ENCODE measurements around the gene GTPBP8.

GTPBP8 gene

DNA sequence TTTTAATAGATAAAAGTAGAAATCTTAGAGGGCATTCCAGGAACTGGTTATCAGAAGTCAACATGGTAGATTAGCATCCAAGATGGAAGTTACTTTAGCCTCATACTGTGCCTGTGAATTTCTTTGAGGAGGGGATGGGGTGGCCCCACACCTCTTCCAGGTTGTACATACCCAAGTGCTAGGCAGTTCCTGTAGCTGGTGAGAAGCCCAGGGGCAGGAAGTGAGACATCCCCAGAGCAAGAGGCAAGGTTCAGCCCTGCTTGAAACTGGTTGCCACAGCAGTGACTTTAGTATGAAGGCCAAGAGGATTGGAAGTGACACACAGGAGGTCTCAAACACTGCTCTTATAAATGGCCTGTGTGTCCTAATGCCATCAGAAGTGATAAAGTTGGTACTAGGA lies 11.9 kb downstream of the GTPBP8 start:
- no peak overlapping the region for H3K4me2 ChIP-seq (ENCODE audit: low read length)
- peaks cover 93% of the 10 kb centered on the region for H3K36me3 ChIP-seq (ENCODE audit: insufficient read depth, low read length)
- no peaks in the 10 kb centered on the region for H3K27me3 ChIP-seq (ENCODE audit: control insufficient read depth, insufficient read depth, low read length)
- H3K9ac ChIP-seq (ENCODE audit: low read depth, low read length): no peak overlapping the region
- H3K4me3 ChIP-seq (ENCODE audit: low read length): no peak overlapping the region
- no peaks in the 10 kb centered on the region for H3K4me1 ChIP-seq (ENCODE audit: control insufficient read depth, insufficient read depth, low read length)
- H3K9me3 ChIP-seq (replicated peaks; ENCODE audit: low read length): no peaks in the 10 kb centered on the region

DNA sequence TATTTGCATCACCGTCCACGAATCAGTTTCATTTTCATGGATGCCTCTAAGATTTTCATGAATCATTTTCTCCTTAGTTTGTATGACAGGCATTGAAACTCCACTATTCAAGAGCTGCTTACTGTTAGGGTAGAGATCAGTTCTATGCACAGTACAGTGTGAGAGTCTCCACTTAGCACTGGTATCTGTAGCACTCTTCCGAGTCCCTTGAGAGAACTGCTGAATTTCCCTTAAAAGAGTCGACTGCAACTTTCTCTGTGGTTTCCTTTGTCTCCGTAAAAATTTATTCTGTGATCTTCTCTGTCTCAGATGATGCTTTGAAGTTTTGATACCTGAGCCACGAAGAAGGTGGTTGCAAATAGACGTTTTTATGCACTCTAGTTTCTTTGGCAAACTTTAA lies 14.8 kb downstream of the GTPBP8 start:
- no peak overlapping the region for H3K4me2 ChIP-seq (ENCODE audit: low read length)
- no peaks in the 10 kb centered on the region for H3K27me3 ChIP-seq (ENCODE audit: control insufficient read depth, insufficient read depth, low read length)
- H3K36me3 ChIP-seq (ENCODE audit: insufficient read depth, low read length): peaks cover 89% of the 10 kb centered on the region
- H3K9me3 ChIP-seq (replicated peaks; ENCODE audit: low read length): no peaks in the 10 kb centered on the region
- no peak overlapping the region for H3K9ac ChIP-seq (ENCODE audit: low read depth, low read length)
- H3K4me1 ChIP-seq (ENCODE audit: control insufficient read depth, insufficient read depth, low read length): no peaks in the 10 kb centered on the region
- no peak overlapping the region for H3K4me3 ChIP-seq (ENCODE audit: low read length)

DNA sequence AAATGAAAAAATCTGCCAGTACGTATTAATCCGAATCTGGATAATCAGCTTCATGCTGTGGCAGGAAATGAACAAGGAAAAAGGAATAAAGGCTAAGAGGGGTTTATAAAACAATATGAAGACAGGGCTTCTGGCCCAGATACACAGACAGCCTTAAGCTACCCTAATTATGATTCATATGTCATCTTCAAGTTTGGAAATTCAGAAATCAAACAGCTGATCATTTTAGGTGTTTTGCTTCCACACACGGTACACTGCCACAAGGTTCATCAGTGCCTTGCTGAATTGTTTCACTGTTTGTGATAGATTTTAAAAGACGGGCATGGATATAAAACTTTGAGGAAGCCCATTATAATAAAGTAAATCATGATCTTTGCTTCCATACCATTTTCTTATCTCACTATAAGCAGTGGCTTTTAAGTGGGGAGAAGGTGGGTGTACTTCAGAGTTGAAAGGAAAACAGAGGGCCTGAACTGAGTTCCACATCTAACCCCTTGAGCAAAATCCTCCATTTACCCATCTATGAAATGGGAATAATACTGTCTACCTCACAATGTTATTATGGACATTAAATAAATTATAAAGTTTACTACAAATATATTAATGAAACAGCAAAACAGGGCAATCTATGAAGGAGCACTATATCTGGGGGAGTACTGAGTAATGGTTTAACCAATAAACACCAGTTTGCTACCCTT lies 15.7 kb downstream of the GTPBP8 start:
- no peak overlapping the region for H3K9ac ChIP-seq (ENCODE audit: low read depth, low read length)
- no peak overlapping the region for H3K4me3 ChIP-seq (ENCODE audit: low read length)
- H3K36me3 ChIP-seq (ENCODE audit: insufficient read depth, low read length): peaks cover 88% of the 10 kb centered on the region
- H3K27me3 ChIP-seq (ENCODE audit: control insufficient read depth, insufficient read depth, low read length): no peaks in the 10 kb centered on the region
- H3K4me2 ChIP-seq (ENCODE audit: low read length): no peak overlapping the region
- no peaks in the 10 kb centered on the region for H3K4me1 ChIP-seq (ENCODE audit: control insufficient read depth, insufficient read depth, low read length)
- no peaks in the 10 kb centered on the region for H3K9me3 ChIP-seq (replicated peaks; ENCODE audit: low read length)

DNA sequence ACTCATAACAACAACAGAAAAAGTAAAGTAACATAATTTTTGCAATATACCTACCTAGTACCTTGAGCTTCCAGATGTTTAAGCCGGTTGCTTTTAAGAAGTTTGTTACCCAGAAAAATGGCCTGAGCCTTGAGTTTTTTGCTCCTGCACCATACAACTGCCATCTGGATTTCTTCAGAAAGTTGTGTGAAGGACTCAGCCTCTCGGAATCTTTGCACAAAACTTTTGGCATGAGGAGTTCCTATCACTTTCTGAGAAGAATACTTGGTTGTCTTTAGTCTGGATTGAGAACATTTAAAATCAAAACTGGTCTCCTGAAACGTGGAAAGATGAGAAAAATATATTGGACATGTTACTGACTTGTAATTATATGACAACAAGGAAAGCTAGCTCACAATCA lies 17.3 kb downstream of the GTPBP8 start:
- no peak overlapping the region for H3K4me2 ChIP-seq (ENCODE audit: low read length)
- no peaks in the 10 kb centered on the region for H3K4me1 ChIP-seq (ENCODE audit: control insufficient read depth, insufficient read depth, low read length)
- no peaks in the 10 kb centered on the region for H3K27me3 ChIP-seq (ENCODE audit: control insufficient read depth, insufficient read depth, low read length)
- no peaks in the 10 kb centered on the region for H3K9me3 ChIP-seq (replicated peaks; ENCODE audit: low read length)
- no peak overlapping the region for H3K9ac ChIP-seq (ENCODE audit: low read depth, low read length)
- H3K4me3 ChIP-seq (ENCODE audit: low read length): no peak overlapping the region
- H3K36me3 ChIP-seq (ENCODE audit: insufficient read depth, low read length): peaks cover 85% of the 10 kb centered on the region

DNA sequence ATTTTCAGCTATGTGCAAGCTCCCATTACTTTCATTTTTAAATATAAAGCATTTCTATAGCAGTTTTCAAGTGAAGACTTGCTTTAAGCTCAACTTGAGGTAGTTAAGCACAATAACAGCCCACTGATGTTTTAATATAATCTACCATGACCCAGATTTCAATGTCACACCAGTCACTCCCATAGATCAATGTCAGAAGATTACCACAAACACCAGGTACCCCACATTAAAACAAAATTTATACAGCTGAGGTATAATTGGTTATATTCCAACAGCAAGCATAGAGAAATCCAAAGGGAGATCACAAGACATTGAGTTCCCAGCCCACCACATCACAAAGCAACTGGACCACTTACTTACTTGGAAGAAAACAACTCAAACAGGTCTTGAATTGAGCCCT lies 22.8 kb downstream of the GTPBP8 start:
- no peak overlapping the region for H3K4me2 ChIP-seq (ENCODE audit: low read length)
- H3K9ac ChIP-seq (ENCODE audit: low read depth, low read length): no peak overlapping the region
- peaks cover 11% of the 10 kb centered on the region for H3K4me1 ChIP-seq (ENCODE audit: control insufficient read depth, insufficient read depth, low read length)
- H3K9me3 ChIP-seq (replicated peaks; ENCODE audit: low read length): no peaks in the 10 kb centered on the region
- peaks cover 72% of the 10 kb centered on the region for H3K36me3 ChIP-seq (ENCODE audit: insufficient read depth, low read length)
- H3K4me3 ChIP-seq (ENCODE audit: low read length): no peak overlapping the region
- H3K27me3 ChIP-seq (ENCODE audit: control insufficient read depth, insufficient read depth, low read length): no peaks in the 10 kb centered on the region

DNA sequence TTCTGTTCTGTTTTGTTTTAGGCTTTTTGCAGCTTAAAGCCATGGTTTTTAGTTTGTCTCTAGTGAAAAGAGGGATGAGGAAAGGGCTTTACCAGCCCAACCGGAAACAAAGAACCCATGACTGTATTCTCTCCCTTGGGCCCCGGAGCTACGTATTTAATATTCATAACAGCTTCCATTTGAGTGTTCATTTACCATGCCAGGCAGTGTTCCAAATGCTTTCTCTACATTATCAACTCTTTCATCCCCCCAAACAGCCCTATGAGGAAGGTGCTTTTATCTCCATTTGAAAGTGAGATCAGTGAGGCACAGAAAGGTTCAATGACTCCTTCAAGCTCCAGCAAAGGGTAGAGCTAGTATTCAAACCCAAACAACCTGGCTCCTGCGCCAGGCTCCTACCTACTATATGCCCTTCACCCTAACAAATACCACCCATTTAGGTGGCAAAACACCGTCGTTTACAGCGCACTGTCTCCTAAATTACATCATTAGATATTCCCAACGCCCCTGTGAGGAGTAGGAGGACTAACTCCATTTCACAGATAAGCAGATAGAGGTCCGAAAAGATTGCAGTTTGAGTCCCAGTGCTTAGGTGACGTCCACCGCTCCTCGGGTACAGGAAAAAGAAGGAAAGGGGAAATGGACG lies 27.9 kb downstream of the GTPBP8 start:
- Histone ChIP-seq H3K4me1 (ENCODE audit: control insufficient read depth, insufficient read depth, low read length) (peaks cover 17% of the 10 kb centered on the region), H3K27me3 (ENCODE audit: control insufficient read depth, insufficient read depth, low read length) (no peaks in the 10 kb centered on the region), H3K4me2 (ENCODE audit: low read length) (peak overlapping the region; percentile 88), H3K9ac (ENCODE audit: low read depth, low read length) (peak overlapping the region; percentile 96), H3K4me3 (ENCODE audit: low read length) (peak overlapping the region; percentile 91), H3K9me3 (replicated peaks; ENCODE audit: low read length) (no peaks in the 10 kb centered on the region), H3K36me3 (ENCODE audit: insufficient read depth, low read length) (peaks cover 31% of the 10 kb centered on the region)

DNA sequence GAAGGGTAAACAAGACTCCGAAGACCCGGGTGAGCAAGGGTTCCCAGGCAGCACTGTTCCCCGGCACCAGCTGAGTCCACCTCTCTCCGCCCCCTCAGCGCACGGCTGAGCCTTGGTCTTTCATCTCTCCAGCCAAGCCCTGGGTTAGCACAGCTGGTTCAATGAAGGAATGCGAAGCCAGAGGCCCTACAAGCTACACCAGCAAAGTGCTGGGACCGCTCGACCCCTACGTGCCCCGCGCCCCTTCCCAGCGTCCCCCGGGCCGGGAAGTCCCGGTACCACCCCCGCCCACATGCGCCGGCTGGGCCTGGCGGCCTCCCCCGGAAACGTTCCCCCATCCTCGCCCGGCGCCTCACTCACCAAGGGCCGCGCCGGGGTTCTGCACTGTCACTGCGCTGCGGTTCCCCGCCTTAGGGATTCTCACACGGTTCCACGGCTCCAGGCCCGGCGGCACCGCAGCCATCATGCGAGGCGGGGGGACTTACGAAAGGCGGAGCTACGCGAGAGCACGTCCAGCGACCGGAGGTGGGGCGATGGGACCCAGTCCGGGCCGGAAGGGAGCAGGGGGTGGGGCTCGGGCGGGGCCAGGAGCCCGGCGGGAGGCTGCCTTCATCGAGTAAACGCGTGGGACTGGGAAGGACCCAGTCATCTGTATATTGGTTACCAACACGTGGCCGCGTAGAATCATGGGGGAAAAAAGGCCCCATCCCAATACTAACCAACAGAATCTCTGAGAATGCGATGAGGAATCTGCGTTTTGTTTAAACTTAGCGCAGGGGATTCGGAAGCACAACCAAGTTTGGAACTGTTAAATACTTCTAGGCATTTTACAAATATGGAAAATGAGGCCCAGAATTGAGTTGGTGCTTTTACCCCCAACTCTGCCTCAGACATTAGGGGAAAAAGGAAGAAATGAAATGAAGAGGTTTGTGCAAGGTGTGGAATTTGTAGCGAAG lies 28.7 kb downstream of the GTPBP8 start:
- H3K36me3 ChIP-seq (ENCODE audit: insufficient read depth, low read length): peaks cover 29% of the 10 kb centered on the region
- peaks cover 17% of the 10 kb centered on the region for H3K4me1 ChIP-seq (ENCODE audit: control insufficient read depth, insufficient read depth, low read length)
- no peaks in the 10 kb centered on the region for H3K27me3 ChIP-seq (ENCODE audit: control insufficient read depth, insufficient read depth, low read length)
- peak overlapping the region; percentile 96 for H3K9ac ChIP-seq (ENCODE audit: low read depth, low read length)
- peak overlapping the region; percentile 91 for H3K4me3 ChIP-seq (ENCODE audit: low read length)
- H3K9me3 ChIP-seq (replicated peaks; ENCODE audit: low read length): no peaks in the 10 kb centered on the region
- peak overlapping the region; percentile 88 for H3K4me2 ChIP-seq (ENCODE audit: low read length)

DNA sequence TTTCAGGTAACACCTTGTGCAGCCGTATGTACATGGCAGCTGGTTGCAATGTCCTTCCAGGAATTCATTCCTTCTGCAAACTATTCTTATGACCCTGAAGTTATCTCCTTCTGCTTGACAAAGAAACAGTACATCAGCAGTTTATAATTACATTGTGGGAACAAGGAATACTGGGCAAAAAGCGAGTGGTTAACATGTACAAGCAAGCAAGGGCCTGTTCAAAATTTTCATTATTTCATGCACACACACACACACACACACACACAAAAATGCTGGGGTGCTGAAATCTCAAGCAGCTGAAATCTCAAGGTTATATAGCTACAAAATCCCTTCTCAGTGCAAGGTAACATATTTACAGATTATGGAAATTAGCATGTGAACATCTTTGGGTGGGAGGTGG lies 30.7 kb downstream of the GTPBP8 start:
- H3K27me3 ChIP-seq (ENCODE audit: control insufficient read depth, insufficient read depth, low read length): no peaks in the 10 kb centered on the region
- no peak overlapping the region for H3K9ac ChIP-seq (ENCODE audit: low read depth, low read length)
- no peak overlapping the region for H3K4me2 ChIP-seq (ENCODE audit: low read length)
- H3K4me1 ChIP-seq (ENCODE audit: control insufficient read depth, insufficient read depth, low read length): peaks cover 17% of the 10 kb centered on the region
- H3K9me3 ChIP-seq (replicated peaks; ENCODE audit: low read length): no peaks in the 10 kb centered on the region
- peaks cover 10% of the 10 kb centered on the region for H3K36me3 ChIP-seq (ENCODE audit: insufficient read depth, low read length)
- no peak overlapping the region for H3K4me3 ChIP-seq (ENCODE audit: low read length)

DNA sequence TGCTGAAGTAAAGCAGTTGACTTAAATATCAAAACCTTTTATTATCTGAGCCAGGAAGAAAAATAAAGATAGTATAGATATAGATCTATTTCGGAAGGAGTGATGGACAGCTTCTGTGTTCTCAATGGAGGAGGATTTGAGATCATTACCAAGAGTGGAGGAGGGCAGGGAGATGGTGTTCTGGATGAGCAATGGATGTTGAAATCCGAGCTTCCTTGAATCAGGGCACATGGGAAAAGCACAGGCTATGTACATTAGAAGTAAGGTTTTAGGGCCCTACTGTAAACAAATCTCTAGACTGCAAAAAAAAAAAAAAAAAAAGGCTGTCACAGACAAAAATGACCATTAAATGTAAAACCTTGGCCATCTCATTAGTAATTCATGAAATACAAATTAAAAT lies 43.2 kb downstream of the GTPBP8 start:
- no peak overlapping the region for H3K9ac ChIP-seq (ENCODE audit: low read depth, low read length)
- H3K4me1 ChIP-seq (ENCODE audit: control insufficient read depth, insufficient read depth, low read length): no peaks in the 10 kb centered on the region
- H3K27me3 ChIP-seq (ENCODE audit: control insufficient read depth, insufficient read depth, low read length): no peaks in the 10 kb centered on the region
- H3K4me2 ChIP-seq (ENCODE audit: low read length): no peak overlapping the region
- no peaks in the 10 kb centered on the region for H3K36me3 ChIP-seq (ENCODE audit: insufficient read depth, low read length)
- H3K4me3 ChIP-seq (ENCODE audit: low read length): no peak overlapping the region
- no peaks in the 10 kb centered on the region for H3K9me3 ChIP-seq (replicated peaks; ENCODE audit: low read length)

DNA sequence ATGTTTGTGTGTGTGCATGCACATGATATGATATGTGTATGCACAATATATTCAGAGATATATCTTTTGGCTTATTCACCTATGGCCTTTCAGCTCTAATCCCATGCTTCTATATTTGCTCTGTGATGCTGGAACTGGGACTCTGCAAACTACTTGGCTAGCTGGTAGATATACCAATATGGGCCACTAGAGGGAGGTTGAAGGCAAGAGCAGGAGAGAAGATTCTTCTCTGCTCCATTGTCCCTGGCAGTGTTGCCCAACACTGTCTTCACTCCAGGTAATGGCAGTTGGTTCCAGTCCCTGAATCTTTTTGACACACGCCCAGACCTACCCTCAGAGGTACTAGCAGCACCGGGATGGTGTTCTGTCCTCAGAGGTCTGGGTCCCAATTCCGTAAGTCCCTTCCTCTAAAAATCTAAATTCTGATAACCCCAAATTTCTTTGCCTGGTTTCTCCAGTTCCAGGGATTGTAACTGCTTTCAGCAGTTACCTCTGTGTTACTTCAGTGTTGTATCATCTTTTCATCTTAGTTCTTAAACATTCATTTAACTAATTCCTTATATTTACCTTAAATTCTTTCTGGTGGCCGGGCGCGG lies 44.7 kb downstream of the GTPBP8 start:
- Histone ChIP-seq H3K27me3 (ENCODE audit: control insufficient read depth, insufficient read depth, low read length) (no peaks in the 10 kb centered on the region), H3K4me1 (ENCODE audit: control insufficient read depth, insufficient read depth, low read length) (no peaks in the 10 kb centered on the region)

DNA sequence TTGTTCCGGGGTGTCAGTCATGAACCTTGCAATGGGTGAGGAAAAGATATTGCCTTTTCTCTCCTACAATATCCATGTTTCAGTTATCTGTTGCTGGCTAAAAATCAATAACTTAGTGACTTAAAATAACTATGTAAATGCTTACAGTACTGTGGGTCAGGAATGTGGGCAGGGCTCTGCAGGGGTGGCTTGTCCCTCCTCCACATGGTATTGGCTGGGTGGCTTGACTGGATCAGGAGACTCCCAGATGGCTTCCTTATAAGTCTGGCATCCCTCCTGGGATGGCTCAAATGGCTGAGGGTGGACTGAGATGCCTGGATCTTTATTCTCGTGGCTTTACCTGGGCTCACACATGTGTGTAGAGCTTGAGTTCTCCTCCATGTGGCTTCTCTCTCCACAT lies 47.5 kb downstream of the GTPBP8 start:
- no peaks in the 10 kb centered on the region for H3K9me3 ChIP-seq (replicated peaks; ENCODE audit: low read length)
- H3K9ac ChIP-seq (ENCODE audit: low read depth, low read length): no peak overlapping the region
- no peak overlapping the region for H3K4me2 ChIP-seq (ENCODE audit: low read length)
- no peaks in the 10 kb centered on the region for H3K36me3 ChIP-seq (ENCODE audit: insufficient read depth, low read length)
- H3K4me1 ChIP-seq (ENCODE audit: control insufficient read depth, insufficient read depth, low read length): no peaks in the 10 kb centered on the region
- no peak overlapping the region for H3K4me3 ChIP-seq (ENCODE audit: low read length)
- peaks cover 10% of the 10 kb centered on the region for H3K27me3 ChIP-seq (ENCODE audit: control insufficient read depth, insufficient read depth, low read length)

More for the DNA sequence above, 44.7 kb downstream of the GTPBP8 start:
- no peak overlapping the region for H3K4me3 ChIP-seq (ENCODE audit: low read length)
- no peak overlapping the region for H3K9ac ChIP-seq (ENCODE audit: low read depth, low read length)
- H3K36me3 ChIP-seq (ENCODE audit: insufficient read depth, low read length): no peaks in the 10 kb centered on the region
- no peaks in the 10 kb centered on the region for H3K9me3 ChIP-seq (replicated peaks; ENCODE audit: low read length)
- H3K4me2 ChIP-seq (ENCODE audit: low read length): no peak overlapping the region
